Measurements from ENCODE around the gene EGLN3. TPM values are rescaled to one million over a fixed set of nuclear protein-coding genes. Genes with fewer than 3 reads are reported as not detected.
A peak's percentile ranks its signal among the peaks of the same experiment; 100 is the strongest.

Gene EGLN3
- total and polyA plus RNA-seq, 2 of the 13 experiments (the other 11 are each of a cell fraction or from before 2014, with no cell fraction given), result 0.18 to 27.3 TPM

DNA sequence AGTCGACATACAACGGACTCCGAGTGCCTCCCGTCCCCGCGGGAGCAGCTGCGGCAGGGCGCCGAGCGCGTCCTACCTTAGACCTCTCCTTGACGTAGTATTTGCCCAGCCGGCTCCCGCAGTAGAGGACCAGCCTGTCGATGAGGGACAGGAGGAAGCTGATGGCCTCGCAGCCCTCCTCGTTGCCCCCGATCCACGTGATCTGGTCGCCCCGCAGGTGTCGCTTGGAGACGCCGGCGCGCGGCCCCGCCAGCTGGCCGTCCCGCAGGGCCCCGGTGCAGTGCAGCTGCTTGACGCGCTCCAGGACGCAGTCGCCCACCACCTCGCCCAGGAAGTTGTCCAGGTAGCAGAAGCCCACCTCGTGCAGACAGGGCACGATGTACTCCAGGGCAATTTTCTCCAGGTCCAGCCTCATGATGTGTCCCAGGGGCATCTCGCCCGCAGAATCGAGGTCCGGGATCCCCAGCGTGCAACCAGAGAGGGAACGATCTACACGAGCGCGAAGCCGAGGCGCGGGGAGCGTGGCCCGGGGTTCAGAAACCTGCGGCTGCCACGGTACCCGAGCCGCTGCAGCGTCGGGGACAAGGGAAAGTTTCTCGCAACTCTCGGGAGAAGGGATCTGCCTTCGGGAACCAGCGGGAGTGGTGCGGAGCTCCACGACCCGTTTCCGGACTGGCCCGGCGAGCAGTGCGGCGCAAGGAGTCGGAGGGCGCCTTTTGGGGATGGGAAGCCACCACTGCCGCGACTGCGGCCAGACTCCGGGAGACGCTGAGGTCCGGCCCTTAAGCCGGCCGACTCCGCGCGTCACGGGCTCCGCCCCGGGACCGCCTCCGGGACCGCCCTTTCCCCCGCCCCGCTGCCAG is at the start of gene EGLN3 (continued):
- TF ChIP-seq ZSCAN9 (CRISPR knock-in tag; IDR thresholded peaks at IDR 0.05; ENCODE audit: borderline replicate concordance), result peak; percentile 24; the same call in 1 of the 2 replicates
- TF ChIP-seq, protein P1, sequence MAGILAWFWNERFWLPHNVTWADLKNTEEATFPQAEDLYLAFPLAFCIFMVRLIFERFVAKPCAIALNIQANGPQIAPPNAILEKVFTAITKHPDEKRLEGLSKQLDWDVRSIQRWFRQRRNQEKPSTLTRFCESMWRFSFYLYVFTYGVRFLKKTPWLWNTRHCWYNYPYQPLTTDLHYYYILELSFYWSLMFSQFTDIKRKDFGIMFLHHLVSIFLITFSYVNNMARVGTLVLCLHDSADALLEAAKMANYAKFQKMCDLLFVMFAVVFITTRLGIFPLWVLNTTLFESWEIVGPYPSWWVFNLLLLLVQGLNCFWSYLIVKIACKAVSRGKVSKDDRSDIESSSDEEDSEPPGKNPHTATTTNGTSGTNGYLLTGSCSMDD (CRISPR knock-in tag; IDR thresholded peaks at IDR 0.05), result 0 out of 2 replicates have a peak, but pooled peaks have one; percentile 70
- no peak for TF ChIP-seq U2AF1 (optimal IDR thresholded peaks at IDR 0.05; ENCODE audit: low read depth, low read length)
- TF ChIP-seq THAP11 (CRISPR knock-in tag; IDR thresholded peaks at IDR 0.05), result peak; percentile 62
- TF ChIP-seq ZNF616 (CRISPR knock-in tag; IDR thresholded peaks at IDR 0.05; ENCODE audit: low read depth), result no peak
- no peak for TF ChIP-seq FOSL1 (CRISPR knock-in tag; IDR thresholded peaks at IDR 0.05; ENCODE audit: borderline replicate concordance)
- peak; percentile 87 for TF ChIP-seq RBFOX2 (IDR thresholded peaks at IDR 0.05; ENCODE audit: low read depth, low read length)
- TF ChIP-seq SIX1 (CRISPR knock-in tag; IDR thresholded peaks at IDR 0.05; ENCODE audit: borderline replicate concordance), result no peak
- peak; percentile 53; the same call in 1 of the 2 replicates for TF ChIP-seq TBX2 (CRISPR knock-in tag; IDR thresholded peaks at IDR 0.05; ENCODE audit: borderline replicate concordance)
- TF ChIP-seq USF2 (IDR thresholded peaks at IDR 0.05; ENCODE audit: low read depth, low read length), result no peak
- TF ChIP-seq USF2 (CRISPR knock-in tag; IDR thresholded peaks at IDR 0.05; ENCODE audit: borderline replicate concordance), result 0 out of 2 replicates have a peak, but pooled peaks have one; percentile 35
- no peak; the same call in 1 of the 2 replicates for TF ChIP-seq ZNF225 (CRISPR knock-in tag; IDR thresholded peaks at IDR 0.05)
- peak; percentile 93 for TF ChIP-seq SRY (CRISPR knock-in tag; IDR thresholded peaks at IDR 0.05)
- no peak for TF ChIP-seq SMARCC2 (IDR thresholded peaks at IDR 0.05)
- no peak for TF ChIP-seq ZNF253 (CRISPR knock-in tag; IDR thresholded peaks at IDR 0.05; ENCODE audit: borderline replicate concordance)
- TF ChIP-seq SIN3B (IDR thresholded peaks at IDR 0.05; ENCODE audit: low read length), result no peak; the same call in 1 of the 2 replicates
- TF ChIP-seq, protein P2, sequence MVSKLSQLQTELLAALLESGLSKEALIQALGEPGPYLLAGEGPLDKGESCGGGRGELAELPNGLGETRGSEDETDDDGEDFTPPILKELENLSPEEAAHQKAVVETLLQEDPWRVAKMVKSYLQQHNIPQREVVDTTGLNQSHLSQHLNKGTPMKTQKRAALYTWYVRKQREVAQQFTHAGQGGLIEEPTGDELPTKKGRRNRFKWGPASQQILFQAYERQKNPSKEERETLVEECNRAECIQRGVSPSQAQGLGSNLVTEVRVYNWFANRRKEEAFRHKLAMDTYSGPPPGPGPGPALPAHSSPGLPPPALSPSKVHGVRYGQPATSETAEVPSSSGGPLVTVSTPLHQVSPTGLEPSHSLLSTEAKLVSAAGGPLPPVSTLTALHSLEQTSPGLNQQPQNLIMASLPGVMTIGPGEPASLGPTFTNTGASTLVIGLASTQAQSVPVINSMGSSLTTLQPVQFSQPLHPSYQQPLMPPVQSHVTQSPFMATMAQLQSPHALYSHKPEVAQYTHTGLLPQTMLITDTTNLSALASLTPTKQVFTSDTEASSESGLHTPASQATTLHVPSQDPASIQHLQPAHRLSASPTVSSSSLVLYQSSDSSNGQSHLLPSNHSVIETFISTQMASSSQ (IDR thresholded peaks at IDR 0.05; ENCODE audit: low read depth), result no peak
- TF ChIP-seq, protein P2 (CRISPR knock-in tag; IDR thresholded peaks at IDR 0.05; ENCODE audit: borderline replicate concordance), result no peak
- TF ChIP-seq SMYD3 (CRISPR knock-in tag; IDR thresholded peaks at IDR 0.05), result no peak
- TF ChIP-seq ZNF629 (CRISPR knock-in tag; conservative IDR thresholded peaks at IDR 0.05), result no peak
- TF ChIP-seq PAWR (CRISPR knock-in tag; IDR thresholded peaks at IDR 0.05; ENCODE audit: borderline replicate concordance), result peak; percentile 73; the same call in 1 of the 2 replicates
- TF ChIP-seq SP4 (CRISPR knock-in tag; IDR thresholded peaks at IDR 0.05), result peak; percentile 60; the same call in 1 of the 2 replicates
- TF ChIP-seq GATA4 (IDR thresholded peaks at IDR 0.05; ENCODE audit: borderline replicate concordance, low read depth), result peak; percentile 93
- no peak for TF ChIP-seq NFIC (IDR thresholded peaks at IDR 0.05; ENCODE audit: low read length)
